Activated CD4-positive, alpha-beta memory T cell treated with anti-CD3 and anti-CD28 coated beads, Interleukin-2, amount 10 ng/mL, durations not matched to agents 7 days and 5 days (primary cell): Measurements from ENCODE around the gene ANXA11. TPM values are rescaled to one million over a fixed set of nuclear protein-coding genes. Genes with fewer than 3 reads are reported as not detected.
"Not testable (repeated sequence)": the region's sequence is repeated elsewhere in the genome, so short reads cannot be mapped to it uniquely, and the experiment has no call there.

Source experiments
- CTCF ChIA-PET: fragments of 350-600 bp; sonication (Branson Sonifier 250); formaldehyde crosslinking; loops from one replicate; lab custom pipeline; 2021; ENCODE audit warnings: antibody characterized with exemption, inconsistent platforms; lab: Charles Lee
- POLR2A ChIA-PET: fragments of 350-600 bp; sonication (Branson Sonifier 250); formaldehyde crosslinking; loops from one replicate; lab custom pipeline; 2021; ENCODE audit warnings: antibody characterized with exemption; lab: Charles Lee
- DNase-seq: peaks from one replicate; pipeline ENCODE4 v3.0.0-alpha.2; 2020
- H3K27ac Mint-ChIP-seq: one replicate; pipeline ENCODE4 v1.8.0; 2021; ENCODE audit warnings: mild to moderate bottlenecking, mixed read lengths
- H3K27me3 Mint-ChIP-seq: one replicate; pipeline ENCODE4 v1.8.0; 2021; ENCODE audit warnings: mixed read lengths
- H3K36me3 Mint-ChIP-seq: one replicate; pipeline ENCODE4 v1.8.0; 2021; ENCODE audit warnings: low read depth, mixed read lengths
- H3K4me1 Mint-ChIP-seq: one replicate; pipeline ENCODE4 v1.8.0; 2021; ENCODE audit warnings: mixed read lengths
- H3K4me3 Mint-ChIP-seq: one replicate; pipeline ENCODE4 v1.8.0; 2021; ENCODE audit warnings: mild to moderate bottlenecking, mixed read lengths
- H3K9me3 Mint-ChIP-seq: one replicate; pipeline ENCODE4 v1.8.0; 2021; ENCODE audit warnings: mixed read lengths
- total RNA-seq, 2 experiments: library from RNA; stranded (reverse); gene quantifications; one replicate each; pipeline ENCODE4 v1.2.3, GENCODE V29; 2021

The ANXA11 gene
- total RNA-seq, 2 experiments from 2014 or later = 271 to 273 TPM

DNA sequence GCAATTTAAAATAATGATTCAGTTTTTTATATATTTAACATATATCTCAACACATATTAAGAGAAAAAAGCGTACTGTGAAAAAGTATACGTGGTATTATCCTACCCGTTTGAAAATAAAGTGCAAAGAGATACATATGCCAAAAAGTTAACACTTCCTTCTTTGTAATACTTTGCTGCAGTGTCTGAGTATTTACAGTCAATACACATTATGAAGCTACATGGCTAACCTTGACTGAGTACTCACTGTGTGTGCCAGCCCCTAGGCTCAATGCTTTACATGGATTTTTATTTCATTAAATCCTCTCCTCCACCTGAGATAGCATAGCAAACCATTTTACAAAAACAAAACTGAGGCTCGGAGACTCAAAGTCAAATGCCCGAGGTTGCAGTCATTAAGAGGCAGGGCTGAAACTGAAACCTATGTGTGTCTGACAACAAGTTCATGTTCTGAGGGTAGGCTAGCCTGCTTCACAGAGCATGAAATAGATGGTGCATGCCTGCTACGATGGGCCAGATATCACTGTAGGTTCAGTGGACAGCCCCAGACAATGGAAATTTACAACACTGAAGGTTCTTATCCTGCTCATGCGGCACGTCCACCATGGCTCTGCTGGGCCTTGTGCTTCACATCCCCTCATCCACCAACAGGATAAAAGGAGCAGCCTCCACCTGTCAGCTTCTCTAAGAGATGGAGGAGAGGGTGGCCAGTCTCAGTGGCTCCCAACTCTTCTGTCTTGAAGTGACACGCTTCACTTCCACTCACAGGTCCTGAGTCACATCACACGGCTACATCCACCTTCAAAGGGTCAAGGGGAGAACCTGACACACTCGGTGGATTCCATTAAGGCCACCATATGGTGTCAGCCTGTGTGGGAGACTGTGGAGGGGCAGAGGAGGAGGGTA, 29.2 kb upstream of the ANXA11 start:
- CTCF ChIA-PET = interaction anchor here (1.1 kb wide), 1 partner anchor 90 kb away, joined by 3 read pairs; no protein-coding TSS in a partner anchor
- H3K36me3 Mint-ChIP-seq, H3K27me3 Mint-ChIP-seq, H3K4me1 Mint-ChIP-seq, DNase-seq, H3K9me3 Mint-ChIP-seq, POLR2A ChIA-PET: not testable (repeated sequence)
- Mint-ChIP-seq H3K27ac (peak overlapping the region; percentile 9), H3K4me3 (peak overlapping the region; percentile 7)

DNA sequence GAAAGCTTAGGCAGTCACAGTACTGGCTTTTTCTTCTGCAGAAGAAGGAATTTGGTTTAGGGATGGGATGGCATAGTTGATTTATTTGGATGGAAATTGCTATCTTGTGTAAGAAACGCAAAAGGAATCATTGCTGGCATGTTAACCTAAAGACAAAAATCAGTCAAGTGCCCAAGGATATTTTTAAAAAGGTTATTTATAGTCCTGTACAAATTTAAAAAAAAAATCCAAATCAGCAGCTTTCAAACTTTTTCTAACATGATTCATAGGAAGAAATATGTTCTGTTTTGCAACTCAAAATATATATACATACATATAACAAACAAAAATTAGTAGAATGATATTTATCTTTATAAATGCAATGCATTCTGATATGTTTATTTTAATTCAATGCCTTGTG, 28.5 kb upstream of the ANXA11 start:
- H3K27ac Mint-ChIP-seq, POLR2A ChIA-PET, H3K27me3 Mint-ChIP-seq, H3K9me3 Mint-ChIP-seq, DNase-seq, CTCF ChIA-PET, H3K4me3 Mint-ChIP-seq, H3K36me3 Mint-ChIP-seq, H3K4me1 Mint-ChIP-seq: not testable (repeated sequence)

DNA sequence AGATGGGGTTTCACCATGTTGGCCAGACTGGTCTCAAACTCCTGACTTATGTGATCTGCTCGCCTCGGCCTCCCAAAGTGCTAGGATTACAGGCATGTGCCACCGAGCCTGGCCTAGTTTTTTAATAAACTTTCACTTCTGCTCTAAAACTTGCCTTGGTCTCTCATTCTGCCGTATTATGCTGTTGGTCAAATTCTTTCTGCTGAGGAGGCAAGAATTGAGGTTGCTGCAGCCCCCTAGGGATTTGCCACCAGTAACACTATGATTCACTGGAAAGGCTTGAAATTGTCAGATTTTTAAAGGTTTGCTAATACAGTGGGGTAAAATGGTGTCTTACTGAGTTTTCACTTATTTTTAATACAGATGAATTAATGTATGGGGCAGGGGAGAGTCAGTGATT, 21.4 kb upstream of the ANXA11 start:
- CTCF ChIA-PET, H3K36me3 Mint-ChIP-seq: not testable (repeated sequence)

DNA sequence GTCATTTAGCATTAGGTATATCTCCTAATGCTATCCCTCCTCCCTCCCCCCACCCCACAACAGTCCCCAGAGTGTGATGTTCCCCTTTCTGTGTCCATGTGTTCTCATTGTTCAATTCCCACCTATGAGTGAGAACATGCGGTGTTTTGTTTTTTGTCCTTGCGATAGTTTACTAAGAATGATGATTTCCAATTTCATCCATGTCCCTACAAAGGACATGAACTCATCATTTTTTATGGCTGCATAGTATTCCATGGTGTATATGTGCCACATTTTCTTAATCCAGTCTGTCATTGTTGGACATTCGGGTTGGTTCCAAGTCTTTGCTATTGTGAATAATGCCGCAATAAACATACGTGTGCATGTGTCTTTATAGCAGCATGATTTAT, 17.7 kb upstream of the ANXA11 start:
- CTCF ChIA-PET = interaction anchor here (0.7 to 3.7 kb wide), 12 partner anchors 11 to 659 kb away, joined by 3 to 138 read pairs (median 6); no protein-coding TSS in a partner anchor
- DNase-seq, H3K4me3 Mint-ChIP-seq, H3K9me3 Mint-ChIP-seq, H3K36me3 Mint-ChIP-seq, H3K27ac Mint-ChIP-seq: not testable (repeated sequence)
- Mint-ChIP-seq H3K27me3 (peaks cover 15% of the 10 kb centered on the region), H3K4me1 (peaks cover 11% of the 10 kb centered on the region)
- POLR2A ChIA-PET = interaction anchor here (2.2 to 2.5 kb wide), 2 partner anchors 35 to 79 kb away, joined by 7 to 22 read pairs; no protein-coding TSS in a partner anchor

More for the DNA sequence above, 21.4 kb upstream of the ANXA11 start:
- POLR2A ChIA-PET, H3K9me3 Mint-ChIP-seq, H3K4me3 Mint-ChIP-seq, DNase-seq, H3K4me1 Mint-ChIP-seq, H3K27ac Mint-ChIP-seq: not testable (repeated sequence)
- H3K27me3 Mint-ChIP-seq = peaks cover 15% of the 10 kb centered on the region

DNA sequence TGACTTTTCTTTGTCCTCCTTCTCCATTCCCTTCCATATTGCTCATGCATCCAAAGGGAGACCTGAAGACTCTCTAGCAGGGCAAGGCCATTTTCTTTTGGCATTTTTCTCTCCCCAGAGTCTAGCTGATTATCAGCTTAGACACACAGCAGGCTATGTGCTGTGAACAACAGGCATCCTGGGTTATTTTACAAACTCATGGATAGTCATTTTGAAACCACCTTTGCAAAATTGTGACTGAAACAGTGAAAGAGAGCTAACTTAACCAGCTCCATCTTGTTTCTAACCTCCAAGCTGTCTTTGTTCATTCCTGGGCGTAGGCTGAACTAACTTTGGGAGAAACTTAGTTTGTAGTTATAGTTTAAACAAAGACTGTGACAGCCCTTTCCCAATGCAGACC, 13.5 kb upstream of the ANXA11 start:
- H3K4me3 Mint-ChIP-seq, H3K27me3 Mint-ChIP-seq, H3K36me3 Mint-ChIP-seq, H3K27ac Mint-ChIP-seq, H3K9me3 Mint-ChIP-seq, DNase-seq, CTCF ChIA-PET, POLR2A ChIA-PET: not testable (repeated sequence)
- H3K4me1 Mint-ChIP-seq = peaks cover 11% of the 10 kb centered on the region

DNA sequence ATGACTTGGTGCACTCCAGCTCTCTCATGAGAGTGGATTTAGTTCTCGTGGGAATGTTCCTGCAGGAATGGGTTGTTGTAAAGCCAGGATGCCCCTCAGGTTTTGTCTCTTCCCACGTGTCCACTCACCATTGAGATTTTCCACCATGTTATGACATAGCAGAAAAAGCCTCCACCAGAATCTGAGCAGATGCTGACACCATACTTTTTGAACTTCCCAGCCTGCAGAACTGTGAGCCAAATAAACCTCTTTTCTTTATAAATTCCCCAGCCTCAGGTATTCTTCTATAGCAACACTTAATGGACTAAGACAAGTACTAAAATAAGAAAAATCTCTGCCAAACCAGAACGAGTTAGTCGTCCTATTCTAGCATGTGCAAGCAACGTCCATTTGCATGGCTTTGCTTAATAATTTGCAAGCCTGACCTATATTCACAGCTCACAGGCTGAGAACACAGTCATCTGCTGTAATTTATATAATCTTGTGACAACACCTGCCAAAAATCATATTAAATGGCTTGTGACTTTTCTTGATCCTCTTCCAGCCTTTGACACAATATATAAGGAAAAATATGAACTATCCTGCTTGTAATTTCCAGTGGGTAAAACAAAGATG, 9.1 kb upstream of the ANXA11 start:
- DNase-seq, H3K27me3 Mint-ChIP-seq, H3K27ac Mint-ChIP-seq, H3K4me3 Mint-ChIP-seq, H3K36me3 Mint-ChIP-seq, H3K9me3 Mint-ChIP-seq, CTCF ChIA-PET, POLR2A ChIA-PET: not testable (repeated sequence)
- H3K4me1 Mint-ChIP-seq = peaks cover 24% of the 10 kb centered on the region

DNA sequence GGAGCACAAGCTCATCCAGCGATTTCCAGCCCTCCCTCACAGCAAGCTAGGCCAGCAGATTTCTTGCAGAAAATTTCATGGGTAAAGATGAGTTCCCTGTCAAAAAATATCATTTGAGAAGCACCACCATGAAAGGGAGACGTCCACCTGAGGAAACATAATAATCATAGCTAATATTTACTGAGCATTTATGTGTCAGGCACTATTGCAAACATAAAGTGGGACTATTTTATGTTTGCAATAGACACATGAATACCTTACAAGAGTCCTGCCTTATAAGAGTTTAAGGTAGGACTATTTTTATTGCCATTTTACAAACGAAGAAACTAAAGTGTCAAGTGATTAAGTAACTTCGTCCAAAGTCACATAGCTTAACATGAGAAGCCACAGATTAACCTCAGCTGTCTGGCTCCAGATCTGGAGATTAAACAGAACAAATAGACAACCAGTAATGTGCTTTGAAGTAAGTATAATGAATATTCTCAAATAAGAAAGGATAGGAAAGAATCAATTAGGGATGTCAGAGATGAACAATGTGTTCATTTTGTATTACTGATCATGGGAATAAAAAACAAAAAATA, 7.3 kb upstream of the ANXA11 start:
- H3K27ac Mint-ChIP-seq, POLR2A ChIA-PET, H3K4me3 Mint-ChIP-seq, DNase-seq, H3K9me3 Mint-ChIP-seq, H3K27me3 Mint-ChIP-seq, H3K36me3 Mint-ChIP-seq: not testable (repeated sequence)
- CTCF ChIA-PET = interaction anchor here (1.0 to 1.5 kb wide), 3 partner anchors 9 to 68 kb away, joined by 3 read pairs; no protein-coding TSS in a partner anchor
- H3K4me1 Mint-ChIP-seq = peaks cover 21% of the 10 kb centered on the region

DNA sequence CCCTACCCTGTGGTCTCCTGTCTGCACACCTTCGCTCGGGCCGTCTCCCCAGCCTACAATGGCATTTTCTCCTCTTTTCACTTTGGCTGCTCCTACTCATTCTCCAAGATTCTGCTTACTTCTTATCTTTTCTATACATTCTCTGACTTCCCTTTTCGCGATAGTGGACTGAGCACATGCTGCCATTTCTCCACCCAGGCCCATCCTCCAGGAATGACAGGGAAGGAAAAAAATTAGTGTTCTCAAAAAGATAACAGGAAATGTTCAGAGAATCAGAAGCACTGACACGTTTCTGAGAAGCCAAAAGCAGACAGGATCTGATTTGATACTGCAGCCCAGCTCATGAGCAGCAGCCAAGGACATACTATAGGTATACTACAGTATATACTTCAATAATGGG, 6.4 kb upstream of the ANXA11 start:
- CTCF ChIA-PET = interaction anchor here (1.1 to 1.5 kb wide), 2 partner anchors 8 to 11 kb away, joined by 3 read pairs; no protein-coding TSS in a partner anchor
- POLR2A ChIA-PET = no interaction called here
- no peak for DNase-seq
- Mint-ChIP-seq H3K4me3 (no peak overlapping the region), H3K4me1 (peaks cover 21% of the 10 kb centered on the region), H3K9me3 (no peaks in the 10 kb centered on the region), H3K27me3 (no peaks in the 10 kb centered on the region), H3K27ac (no peak overlapping the region), H3K36me3 (peaks cover 3% of the 10 kb centered on the region)

DNA sequence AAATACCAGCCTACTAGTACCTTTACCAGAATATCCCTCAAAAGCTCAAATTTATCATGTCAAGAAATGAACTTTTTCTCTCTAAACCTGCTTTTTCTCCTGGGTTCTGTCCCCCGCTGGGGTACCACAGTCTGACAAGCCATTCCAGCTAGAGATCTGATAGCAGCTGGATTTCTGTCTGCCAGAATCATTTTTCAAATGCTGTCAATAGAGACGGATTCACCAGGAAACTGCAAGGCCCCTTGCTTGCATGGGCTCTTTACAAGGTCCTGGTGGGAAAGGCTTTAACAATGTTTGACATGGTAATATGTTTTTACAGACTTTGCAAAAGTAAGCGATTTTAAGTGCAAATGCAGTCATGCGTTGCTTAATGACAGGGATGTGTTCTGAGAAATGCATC, 4.9 kb upstream of the ANXA11 start:
- Mint-ChIP-seq H3K9me3 (no peaks in the 10 kb centered on the region), H3K27me3 (no peaks in the 10 kb centered on the region), H3K27ac (no peak overlapping the region), H3K4me3 (no peak overlapping the region), H3K4me1 (peaks cover 32% of the 10 kb centered on the region), H3K36me3 (peaks cover 3% of the 10 kb centered on the region)
- no peak for DNase-seq
- ChIA-PET CTCF (no interaction called here), POLR2A (no interaction called here)

DNA sequence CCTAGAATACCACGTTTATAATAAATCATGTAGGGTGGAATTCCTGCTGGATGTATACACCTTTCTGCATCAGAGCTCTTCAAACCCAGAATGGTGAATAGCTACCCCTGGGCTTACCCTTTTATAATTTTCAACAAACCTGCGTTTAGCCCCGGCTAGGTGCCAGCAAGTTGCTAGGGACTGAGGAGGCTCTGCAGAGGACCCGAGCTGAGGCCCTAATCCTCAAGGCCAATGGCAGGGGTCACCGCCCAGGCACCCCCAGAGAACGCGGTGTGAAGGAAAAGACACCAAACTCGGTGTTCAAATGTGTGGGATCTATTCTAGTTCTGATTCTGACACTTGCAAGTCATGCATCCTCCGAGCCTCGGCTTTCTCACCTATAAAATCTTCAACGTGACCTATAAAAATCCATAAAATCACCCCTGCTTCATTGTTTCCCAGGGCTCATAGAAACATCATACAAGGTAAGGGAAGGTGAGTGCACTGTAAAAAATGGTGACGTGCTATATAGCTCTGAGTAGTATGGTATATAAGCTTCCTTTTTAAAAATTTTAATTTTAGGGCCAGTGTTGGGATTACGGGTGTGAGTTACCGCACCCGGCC, 2.5 kb upstream of the ANXA11 start:
- no peaks in the 10 kb centered on the region for H3K27me3 Mint-ChIP-seq
- H3K36me3 Mint-ChIP-seq = peaks cover 14% of the 10 kb centered on the region
- no peak overlapping the region for H3K4me3 Mint-ChIP-seq
- H3K4me1 Mint-ChIP-seq = peaks cover 39% of the 10 kb centered on the region
- POLR2A ChIA-PET = interaction anchor here (0.7 to 2.9 kb wide), 5 partner anchors 9 to 64 kb away, joined by 3 to 9 read pairs (median 3); no protein-coding TSS in a partner anchor
- no peaks in the 10 kb centered on the region for H3K9me3 Mint-ChIP-seq
- no peak for DNase-seq
- CTCF ChIA-PET = interaction anchor here (1.0 to 1.2 kb wide), 3 partner anchors 14 to 64 kb away, joined by 3 to 4 read pairs (median 3); no protein-coding TSS in a partner anchor
- no peak overlapping the region for H3K27ac Mint-ChIP-seq

DNA sequence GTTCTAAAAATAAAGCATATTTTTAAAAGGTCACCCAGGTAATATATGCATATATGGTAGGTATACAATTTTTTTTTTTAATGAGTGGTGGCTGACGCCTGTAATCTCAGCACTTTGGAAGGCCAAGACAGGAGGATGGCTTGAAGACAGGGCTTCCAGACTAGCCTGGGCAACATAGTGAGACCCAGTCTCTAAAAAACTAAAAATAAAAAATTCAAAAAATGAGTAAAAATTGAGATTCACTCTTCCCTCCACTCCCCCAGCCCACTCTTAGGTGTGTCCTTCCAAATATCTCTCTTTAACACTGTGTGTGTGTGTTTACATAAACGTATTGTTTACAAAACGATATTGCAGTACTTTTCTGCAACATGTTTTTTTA, 929 bp upstream of the ANXA11 start:
- POLR2A ChIA-PET = interaction anchor here (0.7 to 2.9 kb wide), 3 partner anchors 32 to 62 kb away, joined by 3 to 9 read pairs (median 5); no protein-coding TSS in a partner anchor
- no peaks in the 10 kb centered on the region for H3K9me3 Mint-ChIP-seq
- DNase-seq = no peak
- peaks cover 40% of the 10 kb centered on the region for H3K4me1 Mint-ChIP-seq
- H3K4me3 Mint-ChIP-seq = peak overlapping the region; percentile 81
- H3K36me3 Mint-ChIP-seq = peaks cover 27% of the 10 kb centered on the region
- peak overlapping the region; percentile 18 for H3K27ac Mint-ChIP-seq
- no peaks in the 10 kb centered on the region for H3K27me3 Mint-ChIP-seq
- CTCF ChIA-PET = no interaction called here

DNA sequence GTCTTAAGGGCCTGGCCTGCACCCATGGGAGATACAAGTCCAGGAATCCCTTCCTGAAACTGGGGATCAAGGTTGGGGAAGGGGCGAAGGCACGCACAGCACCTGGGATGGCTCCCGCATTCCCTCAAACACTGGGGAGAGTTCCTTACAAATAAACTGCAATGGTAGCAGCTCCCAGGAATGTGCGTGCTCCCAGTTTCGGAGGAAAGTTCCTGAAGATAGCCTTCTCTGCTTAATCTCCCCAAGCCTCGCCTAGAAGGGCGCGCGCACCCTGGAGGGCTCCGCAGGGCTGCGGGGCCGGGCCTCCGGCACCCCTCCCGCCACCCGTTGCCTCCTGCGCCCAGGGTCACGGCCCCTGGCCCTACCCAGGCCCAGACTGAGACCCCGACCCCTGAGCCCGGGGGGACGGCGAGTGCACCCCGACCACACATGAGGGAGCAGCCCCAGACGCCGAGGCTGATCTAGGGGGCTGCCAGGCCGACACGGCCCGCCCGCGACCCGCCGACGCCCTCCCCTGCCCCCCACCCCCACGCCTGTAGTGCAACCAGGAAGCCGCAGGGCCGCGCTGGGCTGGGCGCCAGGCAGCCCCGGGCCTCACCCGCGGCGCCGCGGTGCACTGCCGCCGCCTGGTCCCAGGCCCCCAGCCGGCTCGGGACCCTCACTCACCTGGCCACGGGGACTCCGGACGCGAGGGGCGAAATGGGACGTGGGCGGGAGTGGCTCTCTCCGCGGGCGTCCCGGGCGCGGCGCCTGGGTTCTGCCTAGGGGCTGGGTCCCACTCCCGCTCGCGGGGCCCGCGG, 460 bp downstream of the ANXA11 start:
- peaks cover 48% of the 10 kb centered on the region for H3K4me1 Mint-ChIP-seq
- H3K36me3 Mint-ChIP-seq = peaks cover 36% of the 10 kb centered on the region
- no peaks in the 10 kb centered on the region for H3K9me3 Mint-ChIP-seq
- DNase-seq = peak; percentile 24
- ChIA-PET POLR2A (interaction anchor here (0.9 to 4.9 kb wide), 11 partner anchors 12 to 61 kb away, joined by 3 to 135 read pairs (median 6); no protein-coding TSS in a partner anchor), CTCF (interaction anchor here (1.0 to 3.0 kb wide), 5 partner anchors 16 to 61 kb away, joined by 3 to 42 read pairs (median 10); no protein-coding TSS in a partner anchor)
- peak overlapping the region; percentile 81 for H3K4me3 Mint-ChIP-seq
- no peaks in the 10 kb centered on the region for H3K27me3 Mint-ChIP-seq
- H3K27ac Mint-ChIP-seq = peak overlapping the region; percentile 80
